ENCODE measurements around the gene NPM1. TPM values are rescaled to one million over a fixed set of nuclear protein-coding genes. Genes with fewer than 3 reads are reported as not detected.
"Not testable (repeated sequence)": the region's sequence is repeated elsewhere in the genome, so short reads cannot be mapped to it uniquely, and the experiment has no call there.

Gene NPM1
- total RNA-seq, 2 experiments from 2014 or later: 1,119 to 1,157 TPM

DNA sequence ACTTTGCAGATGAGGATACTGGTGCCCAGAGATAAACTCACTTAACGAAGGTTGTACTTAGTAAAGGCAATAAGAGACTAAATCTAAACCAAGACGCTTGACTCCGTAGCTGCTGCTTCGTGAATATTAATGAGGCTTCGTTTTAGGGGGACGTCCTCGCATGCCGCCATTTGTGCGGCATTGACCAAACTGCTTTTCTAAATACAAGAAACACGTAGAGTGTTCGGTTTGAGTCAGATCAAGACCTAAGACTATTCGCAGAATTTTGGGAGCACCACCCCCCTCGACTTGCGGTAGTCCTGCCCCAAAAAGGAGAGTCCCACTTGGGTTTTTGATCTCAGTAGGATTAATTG lies 1.1 kb downstream of the NPM1 start:
- peak overlapping the region; percentile 98 for H3K27ac Mint-ChIP-seq
- H3K4me3 Mint-ChIP-seq: peak overlapping the region; percentile 99
- H3K36me3 Mint-ChIP-seq (ENCODE audit: low read depth): peaks cover 57% of the 10 kb centered on the region
- no peaks in the 10 kb centered on the region for H3K27me3 Mint-ChIP-seq
- ChIA-PET CTCF (interaction anchor here (1.0 to 1.6 kb wide), 3 partner anchors 17 to 30 kb away, joined by 4 to 7 read pairs (median 5); no protein-coding TSS in a partner anchor), POLR2A (interaction anchor here (0.8 to 5.3 kb wide), 13 partner anchors 11 to 1382 kb away, joined by 3 to 54 read pairs (median 7); partner anchors contain the start of genes DUSP1, FBXW11, FGF18 and TLX3)
- H3K4me1 Mint-ChIP-seq: peaks cover 64% of the 10 kb centered on the region
- DNase-seq: peak; percentile 59
- no peaks in the 10 kb centered on the region for H3K9me3 Mint-ChIP-seq

DNA sequence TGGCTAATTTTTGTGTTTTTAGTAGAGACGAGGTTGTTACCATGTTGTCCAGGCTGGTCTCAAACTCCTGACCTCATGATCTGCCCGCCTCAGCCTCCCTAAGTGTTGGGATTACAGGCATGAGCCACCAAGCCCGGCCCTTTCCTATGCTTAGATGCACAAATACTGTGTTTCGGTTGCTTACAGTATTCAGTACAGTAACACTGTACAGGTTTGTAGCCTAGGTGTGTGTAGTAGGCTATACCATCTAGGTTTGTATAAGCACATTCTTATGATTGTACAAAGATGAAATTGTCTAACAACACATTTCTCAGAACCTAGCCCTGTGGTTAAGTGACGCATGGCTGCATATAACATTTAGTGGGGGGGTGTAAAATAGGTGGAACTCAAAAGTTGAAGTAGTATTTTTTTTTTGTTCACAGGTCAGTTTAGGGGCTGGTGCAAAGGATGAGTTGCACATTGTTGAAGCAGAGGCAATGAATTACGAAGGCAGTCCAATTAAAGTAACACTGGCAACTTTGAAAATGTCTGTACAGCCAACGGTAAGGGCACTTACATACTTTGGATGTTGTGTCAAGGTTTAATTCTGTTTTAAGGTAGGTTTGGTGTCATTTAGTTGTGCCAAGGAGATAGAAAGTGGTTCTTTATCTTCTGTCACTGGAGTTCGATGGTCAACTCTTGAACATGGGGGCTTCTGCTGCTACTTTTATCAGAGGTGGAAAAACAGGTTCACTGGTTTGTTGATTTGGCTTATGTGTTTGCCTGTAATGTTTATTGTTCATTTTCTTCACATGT lies 3.4 kb downstream of the NPM1 start:
- Mint-ChIP-seq H3K36me3 (ENCODE audit: low read depth) (peaks cover 71% of the 10 kb centered on the region), H3K27ac (peak overlapping the region; percentile 98), H3K4me1 (peaks cover 77% of the 10 kb centered on the region), H3K4me3 (peak overlapping the region; percentile 99), H3K27me3 (no peaks in the 10 kb centered on the region), H3K9me3 (no peaks in the 10 kb centered on the region)
- ChIA-PET POLR2A (interaction anchor here (3.0 to 5.3 kb wide), 3 partner anchors 9 to 19 kb away, joined by 13 to 54 read pairs (median 32); no protein-coding TSS in a partner anchor), CTCF (no interaction called here)
- peak; percentile 51 for DNase-seq

DNA sequence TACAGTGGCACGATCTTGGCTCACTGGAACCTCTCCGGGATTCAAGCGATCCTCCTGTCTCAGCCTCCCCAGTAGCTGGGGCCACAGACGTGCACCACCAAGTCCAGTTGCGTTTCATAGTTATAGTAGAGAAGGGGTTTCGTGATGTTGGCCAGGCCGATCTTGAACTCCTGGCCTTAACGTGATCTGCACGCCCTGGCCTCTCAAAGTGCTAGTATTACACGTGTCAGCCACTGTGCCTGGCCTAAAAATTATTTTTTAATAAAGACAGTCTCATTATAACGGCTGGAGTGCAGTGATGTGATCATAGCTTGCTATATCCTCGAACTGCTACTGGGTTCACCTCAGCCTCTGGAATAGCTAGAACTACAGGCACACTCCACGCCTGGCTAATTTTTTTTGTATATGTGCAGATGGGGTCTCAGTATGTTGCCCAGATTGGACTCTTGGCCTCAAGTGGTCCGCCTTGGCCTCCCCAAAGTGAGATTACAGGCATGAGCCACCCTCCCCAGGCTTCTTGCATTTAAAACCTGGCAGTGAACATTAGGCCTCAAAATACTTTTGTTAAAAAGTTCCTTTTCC lies 4.4 kb downstream of the NPM1 start:
- Mint-ChIP-seq H3K4me1 (peaks cover 81% of the 10 kb centered on the region), H3K4me3 (no peak overlapping the region), H3K9me3 (no peaks in the 10 kb centered on the region), H3K27me3 (no peaks in the 10 kb centered on the region), H3K27ac (peak overlapping the region; percentile 16), H3K36me3 (ENCODE audit: low read depth) (peaks cover 78% of the 10 kb centered on the region)
- POLR2A ChIA-PET: interaction anchor here (1.2 to 3.0 kb wide), 3 partner anchors 10 to 22 kb away, joined by 3 to 13 read pairs (median 5); no protein-coding TSS in a partner anchor
- CTCF ChIA-PET: interaction anchor here (0.8 to 1.2 kb wide), 2 partner anchors 13 to 16 kb away, joined by 4 to 6 read pairs; no protein-coding TSS in a partner anchor
- DNase-seq: no peak

DNA sequence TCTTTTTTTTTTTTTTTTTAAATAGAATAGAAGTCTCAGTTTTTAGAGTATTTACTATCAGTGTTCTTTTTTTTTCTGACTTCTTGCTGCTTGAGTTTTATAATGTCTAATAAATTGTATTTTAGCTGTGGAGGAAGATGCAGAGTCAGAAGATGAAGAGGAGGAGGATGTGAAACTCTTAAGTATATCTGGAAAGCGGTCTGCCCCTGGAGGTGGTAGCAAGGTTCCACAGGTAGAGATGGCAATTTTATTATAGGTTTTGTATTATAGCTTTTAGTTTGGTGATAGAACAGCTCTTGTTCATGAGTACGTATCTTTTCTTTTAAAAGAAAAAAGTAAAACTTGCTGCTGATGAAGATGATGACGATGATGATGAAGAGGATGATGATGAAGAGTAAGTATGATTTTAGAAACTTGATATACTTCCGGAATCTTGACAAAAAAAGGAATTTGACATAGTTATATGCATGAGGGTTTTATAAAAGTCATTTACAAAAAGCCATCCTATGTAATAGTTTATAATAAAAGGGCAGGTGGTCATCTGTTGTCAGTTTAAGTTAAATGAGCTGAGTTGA lies 5.0 kb downstream of the NPM1 start:
- H3K27ac Mint-ChIP-seq: peak overlapping the region; percentile 45
- H3K27me3 Mint-ChIP-seq: no peaks in the 10 kb centered on the region
- no peaks in the 10 kb centered on the region for H3K9me3 Mint-ChIP-seq
- no peak overlapping the region for H3K4me3 Mint-ChIP-seq
- no peak for DNase-seq
- H3K36me3 Mint-ChIP-seq (ENCODE audit: low read depth): peaks cover 80% of the 10 kb centered on the region
- H3K4me1 Mint-ChIP-seq: peaks cover 80% of the 10 kb centered on the region
- ChIA-PET POLR2A (interaction anchor here (0.8 to 3.0 kb wide), 4 partner anchors 9 to 22 kb away, joined by 3 to 13 read pairs (median 5); no protein-coding TSS in a partner anchor), CTCF (interaction anchor here (0.6 to 1.2 kb wide), 3 partner anchors 13 to 19 kb away, joined by 3 to 6 read pairs (median 4); no protein-coding TSS in a partner anchor)

DNA sequence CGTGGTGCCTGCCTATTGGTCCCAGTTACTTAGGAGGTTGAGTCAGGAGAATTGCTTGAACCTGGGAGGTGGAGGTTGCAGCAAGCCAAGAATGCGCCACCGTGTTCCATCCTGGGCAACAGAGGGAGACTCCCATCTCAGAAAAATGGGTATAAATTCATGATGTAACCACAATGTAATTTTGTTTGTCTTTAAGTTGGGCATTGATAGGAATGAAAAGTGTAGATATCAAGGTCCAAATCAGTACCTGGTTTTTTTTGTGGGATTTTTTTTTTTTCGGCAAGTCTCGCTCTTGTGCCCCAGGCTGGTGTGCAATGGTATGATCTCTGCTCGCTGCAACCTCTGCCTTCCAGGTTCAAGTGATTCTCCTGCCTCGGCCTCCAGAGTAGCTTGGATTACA lies 7.4 kb downstream of the NPM1 start:
- H3K27me3 Mint-ChIP-seq: no peaks in the 10 kb centered on the region
- POLR2A ChIA-PET: no interaction called here
- peaks cover 77% of the 10 kb centered on the region for H3K4me1 Mint-ChIP-seq
- H3K4me3 Mint-ChIP-seq: no peak overlapping the region
- no peak for DNase-seq
- no peak overlapping the region for H3K27ac Mint-ChIP-seq
- H3K36me3 Mint-ChIP-seq (ENCODE audit: low read depth): peaks cover 83% of the 10 kb centered on the region
- H3K9me3 Mint-ChIP-seq: no peaks in the 10 kb centered on the region
- CTCF ChIA-PET: interaction anchor here (1.4 kb wide), 1 partner anchor 11 kb away, joined by 5 read pairs; no protein-coding TSS in a partner anchor

DNA sequence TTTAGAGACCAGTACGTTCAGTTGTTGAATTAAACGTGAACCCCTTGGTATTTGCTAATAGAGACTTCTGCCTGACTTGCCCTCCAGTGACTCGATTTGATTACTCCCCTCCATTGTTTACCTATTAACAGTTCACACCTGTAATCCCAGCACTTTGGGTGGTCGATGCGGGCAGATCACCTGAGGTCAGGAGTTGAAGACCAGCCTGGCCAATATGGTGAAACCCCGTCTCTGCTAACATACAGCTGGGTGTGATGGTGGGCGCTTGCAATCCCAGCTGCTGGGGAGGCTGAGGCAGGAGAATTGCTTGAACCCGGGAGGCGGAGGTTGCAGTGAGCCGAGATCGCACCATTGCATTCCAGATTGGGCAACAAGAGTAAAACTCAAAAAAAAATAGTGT lies 8.9 kb downstream of the NPM1 start:
- H3K4me3 Mint-ChIP-seq, H3K9me3 Mint-ChIP-seq, H3K27ac Mint-ChIP-seq, H3K27me3 Mint-ChIP-seq, DNase-seq: not testable (repeated sequence)
- POLR2A ChIA-PET: interaction anchor here (0.8 kb wide), 2 partner anchors 8 kb away, joined by 3 read pairs; partner anchors contain the start of gene NPM1
- H3K4me1 Mint-ChIP-seq: peaks cover 71% of the 10 kb centered on the region
- CTCF ChIA-PET: interaction anchor here (1.4 kb wide), 2 partner anchors 9 to 22 kb away, joined by 3 to 5 read pairs; partner anchors contain the start of gene FGF18
- peaks cover 84% of the 10 kb centered on the region for H3K36me3 Mint-ChIP-seq (ENCODE audit: low read depth)

DNA sequence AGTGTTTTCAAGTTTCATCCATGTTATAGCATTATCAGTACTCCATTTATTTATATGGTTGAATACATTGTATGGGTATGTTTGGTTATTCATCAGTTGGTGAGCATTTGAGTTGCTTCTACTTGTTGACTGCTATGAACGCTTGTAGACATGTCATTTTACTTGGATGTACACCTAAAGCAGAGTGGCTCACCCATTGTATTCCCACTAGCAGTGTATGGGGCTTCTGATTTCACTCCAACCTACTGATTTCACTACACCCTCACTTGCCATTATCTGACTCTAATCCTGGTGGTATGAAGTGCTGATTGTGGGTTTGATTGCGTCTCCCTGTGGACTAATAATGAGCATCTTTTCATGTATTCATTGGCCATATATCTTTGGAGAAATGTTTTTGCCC lies 9.5 kb downstream of the NPM1 start:
- Mint-ChIP-seq H3K4me1 (peaks cover 67% of the 10 kb centered on the region), H3K27ac (peak overlapping the region; percentile 24), H3K27me3 (no peaks in the 10 kb centered on the region), H3K36me3 (ENCODE audit: low read depth) (peaks cover 82% of the 10 kb centered on the region), H3K9me3 (no peaks in the 10 kb centered on the region), H3K4me3 (no peak overlapping the region)
- no peak for DNase-seq
- CTCF ChIA-PET: interaction anchor here (1.4 kb wide), 1 partner anchor 22 kb away, joined by 3 read pairs; the partner anchor contains the start of gene FGF18
- POLR2A ChIA-PET: interaction anchor here (0.8 kb wide), 1 partner anchor 9 kb away, joined by 3 read pairs; the partner anchor contains the start of gene NPM1

DNA sequence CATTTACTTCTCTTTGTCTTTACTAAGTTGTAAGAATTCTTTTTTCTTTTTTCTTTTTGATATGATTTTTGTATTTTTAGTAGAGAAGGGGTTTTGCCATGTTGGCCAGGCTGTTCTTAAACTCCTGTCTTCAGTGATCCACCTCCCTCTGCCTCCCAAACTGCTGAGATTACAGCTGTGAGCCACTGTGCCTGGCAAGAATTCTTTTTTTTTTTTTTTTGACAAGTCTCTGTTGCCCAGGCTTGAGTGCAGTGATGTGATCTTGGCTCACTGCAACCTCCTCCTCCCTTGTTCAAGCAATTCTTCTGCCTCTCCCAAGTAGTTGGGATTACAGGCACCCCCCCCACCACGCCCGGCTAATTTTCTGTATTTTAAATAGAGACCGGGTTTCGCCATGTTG lies 9.9 kb downstream of the NPM1 start:
- POLR2A ChIA-PET: interaction anchor here (0.8 to 4.6 kb wide), 2 partner anchors 9 kb away, joined by 3 to 54 read pairs; partner anchors contain the start of gene NPM1
- no peak overlapping the region for H3K4me3 Mint-ChIP-seq
- no peaks in the 10 kb centered on the region for H3K27me3 Mint-ChIP-seq
- CTCF ChIA-PET: interaction anchor here (1.4 kb wide), 1 partner anchor 21 kb away, joined by 3 read pairs; the partner anchor contains the start of gene FGF18
- no peak for DNase-seq
- no peaks in the 10 kb centered on the region for H3K9me3 Mint-ChIP-seq
- H3K36me3 Mint-ChIP-seq (ENCODE audit: low read depth): peaks cover 80% of the 10 kb centered on the region
- H3K27ac Mint-ChIP-seq: no peak overlapping the region
- H3K4me1 Mint-ChIP-seq: peaks cover 63% of the 10 kb centered on the region

DNA sequence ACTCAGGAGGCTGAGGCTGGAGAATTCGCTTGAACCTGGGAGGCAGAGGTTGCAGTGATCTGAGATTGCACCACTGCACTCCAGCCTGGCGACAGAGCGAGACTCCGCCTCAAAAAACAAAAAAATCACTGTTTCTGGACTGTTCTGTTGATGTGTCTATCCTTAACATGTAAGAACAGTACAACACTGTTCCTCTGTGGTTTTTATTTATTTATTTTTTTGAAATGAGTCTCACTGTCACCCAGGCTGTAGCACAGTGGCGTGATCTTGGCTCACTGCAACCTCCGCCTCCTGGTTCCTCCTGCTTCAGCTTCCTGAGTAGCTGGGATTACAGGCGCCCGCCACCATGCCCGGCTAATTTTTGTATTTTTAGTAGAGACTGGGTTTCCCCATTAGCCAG lies 11.0 kb downstream of the NPM1 start:
- POLR2A ChIA-PET: interaction anchor here (0.7 to 4.6 kb wide), 3 partner anchors 10 to 19 kb away, joined by 3 to 54 read pairs (median 3); partner anchors contain the start of gene NPM1
- H3K4me3 Mint-ChIP-seq, H3K27me3 Mint-ChIP-seq, H3K27ac Mint-ChIP-seq, CTCF ChIA-PET, DNase-seq, H3K9me3 Mint-ChIP-seq: not testable (repeated sequence)
- Mint-ChIP-seq H3K36me3 (ENCODE audit: low read depth) (peaks cover 72% of the 10 kb centered on the region), H3K4me1 (peaks cover 55% of the 10 kb centered on the region)

DNA sequence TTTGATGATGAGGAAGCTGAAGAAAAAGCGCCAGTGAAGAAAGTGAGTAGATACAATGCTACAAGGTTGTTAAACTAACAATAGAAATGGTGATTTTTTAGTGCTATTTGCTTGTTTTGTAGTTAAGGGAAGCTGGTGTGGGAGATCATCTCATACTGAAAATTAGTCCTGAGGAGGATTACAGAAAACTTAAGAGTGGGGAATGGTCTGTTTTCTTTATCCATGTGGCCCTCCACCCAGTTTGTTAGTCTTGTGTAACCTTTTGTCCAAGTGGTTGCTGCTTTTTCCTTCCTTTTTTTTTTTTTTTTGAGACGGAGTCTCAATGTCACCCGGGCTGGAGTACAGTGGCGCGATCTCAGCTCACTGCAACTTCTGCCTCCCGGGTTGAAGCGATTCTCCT lies 12.5 kb downstream of the NPM1 start:
- ChIA-PET POLR2A (interaction anchor here (4.6 kb wide), 1 partner anchor 12 kb away, joined by 54 read pairs; the partner anchor contains the start of gene NPM1), CTCF (no interaction called here)
- no peaks in the 10 kb centered on the region for H3K9me3 Mint-ChIP-seq
- H3K36me3 Mint-ChIP-seq (ENCODE audit: low read depth): peaks cover 69% of the 10 kb centered on the region
- no peak overlapping the region for H3K27ac Mint-ChIP-seq
- DNase-seq: no peak
- no peak overlapping the region for H3K4me3 Mint-ChIP-seq
- no peaks in the 10 kb centered on the region for H3K27me3 Mint-ChIP-seq
- H3K4me1 Mint-ChIP-seq: peaks cover 51% of the 10 kb centered on the region

DNA sequence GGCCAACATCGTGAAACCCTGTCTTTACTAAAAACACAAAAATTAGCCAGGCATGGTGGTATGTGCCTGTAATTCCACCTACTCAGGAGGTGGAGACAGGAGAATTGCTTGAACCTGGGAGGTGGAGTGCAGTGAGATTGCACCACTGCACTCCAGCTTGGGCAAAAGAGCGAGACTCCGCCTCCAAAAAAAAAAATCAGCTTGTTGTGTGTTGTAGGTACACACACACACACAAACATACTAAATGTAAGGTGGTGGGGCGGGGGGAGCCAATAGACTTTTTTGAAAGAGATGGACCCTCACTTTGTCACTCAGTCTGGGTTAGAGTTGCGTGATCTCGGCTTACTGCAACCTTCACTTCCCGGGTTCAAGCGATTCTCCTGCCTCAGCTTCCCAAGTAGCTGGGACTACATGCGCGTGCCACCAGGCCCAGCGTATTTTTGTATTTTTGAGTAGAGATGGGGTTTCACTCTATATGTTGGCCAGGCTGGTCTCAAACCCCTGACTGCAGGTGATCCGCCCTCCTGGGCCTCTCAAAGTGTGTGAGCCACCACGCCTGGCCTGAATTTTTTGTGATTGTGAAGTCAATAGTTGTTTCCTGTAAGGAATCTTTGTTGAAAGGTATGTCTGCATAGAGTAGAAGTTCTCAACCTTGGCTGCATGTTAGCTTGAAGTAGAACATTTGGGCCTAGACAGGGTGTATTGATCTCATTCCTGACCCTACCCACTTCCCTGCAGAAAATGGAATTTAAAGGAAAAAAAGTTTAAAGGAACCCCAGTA lies 13.7 kb downstream of the NPM1 start:
- Mint-ChIP-seq H3K36me3 (ENCODE audit: low read depth) (peaks cover 72% of the 10 kb centered on the region), H3K9me3 (no peaks in the 10 kb centered on the region), H3K27me3 (no peaks in the 10 kb centered on the region), H3K4me3 (no peak overlapping the region), H3K27ac (no peak overlapping the region), H3K4me1 (peaks cover 49% of the 10 kb centered on the region)
- CTCF ChIA-PET: no interaction called here
- POLR2A ChIA-PET: interaction anchor here (1.0 to 4.6 kb wide), 2 partner anchors 9 to 13 kb away, joined by 5 to 54 read pairs; partner anchors contain the start of gene NPM1
- no peak for DNase-seq

DNA sequence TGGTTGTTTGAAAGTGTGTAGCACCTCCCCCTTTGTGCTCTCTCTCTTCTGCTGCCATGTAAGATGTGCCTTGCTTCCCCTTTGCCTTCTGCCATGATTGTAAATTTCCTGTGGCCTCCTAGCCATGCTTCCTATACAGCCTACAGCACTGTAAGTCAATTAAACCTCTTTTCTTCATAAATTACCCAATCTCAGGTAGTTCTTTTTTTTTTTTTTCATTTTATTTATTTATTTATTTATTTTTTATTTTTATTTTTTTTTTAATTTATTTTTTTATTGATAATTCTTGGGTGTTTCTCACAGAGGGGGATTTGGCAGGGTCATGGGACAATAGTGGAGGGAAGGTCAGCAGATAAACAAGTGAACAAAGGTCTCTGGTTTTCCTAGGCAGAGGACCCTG lies 15.1 kb downstream of the NPM1 start:
- peaks cover 49% of the 10 kb centered on the region for H3K4me1 Mint-ChIP-seq
- H3K36me3 Mint-ChIP-seq (ENCODE audit: low read depth): peaks cover 71% of the 10 kb centered on the region
- POLR2A ChIA-PET, DNase-seq, CTCF ChIA-PET, H3K27me3 Mint-ChIP-seq, H3K4me3 Mint-ChIP-seq, H3K9me3 Mint-ChIP-seq, H3K27ac Mint-ChIP-seq: not testable (repeated sequence)

All from activated CD4-positive, alpha-beta memory T cell treated with anti-CD3 and anti-CD28 coated beads, Interleukin-2, amount 10 ng/mL, durations not matched to agents 7 days and 5 days (primary cell).